Activated CD8-positive, alpha-beta memory T cell treated with anti-CD3 and anti-CD28 coated beads, Interleukin-2, amount 50 U/mL, for 24 hours (primary cell): Measurements from ENCODE around the gene XPO1.
"Not testable (repeated sequence)": the region's sequence is repeated elsewhere in the genome, so short reads cannot be mapped to it uniquely, and the experiment has no call there.

Experiments used
- DNase-seq: peaks from one replicate; pipeline ENCODE4 v3.0.0-alpha.2; 2020; ENCODE audit errors: extremely low read depth

XPO1 gene

GRCh38 chr2:61538200-61538919, at the start of gene XPO1:
TSS of gene XPO1 (minus strand) at chr2:61538356. CDS start at chr2:61533897, 4,459 bp downstream.
- peak; percentile 99 for DNase-seq

DNA sequence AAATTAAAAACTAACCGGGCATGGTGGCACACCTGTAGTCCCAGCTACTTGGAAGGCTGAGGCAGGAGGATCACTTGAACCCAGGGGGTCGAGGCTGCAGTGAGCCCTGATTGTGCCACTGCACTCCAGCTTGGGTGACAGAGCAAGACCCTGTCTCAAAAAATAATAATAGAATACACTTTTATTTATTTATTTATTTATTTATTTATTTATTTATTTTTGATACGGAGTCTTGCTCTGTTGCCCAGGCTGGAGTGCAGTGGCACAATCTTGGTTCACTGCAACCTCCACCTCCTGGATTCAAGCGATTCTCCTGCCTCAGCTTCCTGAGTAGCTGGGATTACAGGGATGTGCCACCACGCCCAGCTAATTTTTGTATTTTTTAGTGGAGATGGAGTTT, 48.8 kb upstream of the XPO1 start:
- DNase-seq: not testable (repeated sequence)

DNA sequence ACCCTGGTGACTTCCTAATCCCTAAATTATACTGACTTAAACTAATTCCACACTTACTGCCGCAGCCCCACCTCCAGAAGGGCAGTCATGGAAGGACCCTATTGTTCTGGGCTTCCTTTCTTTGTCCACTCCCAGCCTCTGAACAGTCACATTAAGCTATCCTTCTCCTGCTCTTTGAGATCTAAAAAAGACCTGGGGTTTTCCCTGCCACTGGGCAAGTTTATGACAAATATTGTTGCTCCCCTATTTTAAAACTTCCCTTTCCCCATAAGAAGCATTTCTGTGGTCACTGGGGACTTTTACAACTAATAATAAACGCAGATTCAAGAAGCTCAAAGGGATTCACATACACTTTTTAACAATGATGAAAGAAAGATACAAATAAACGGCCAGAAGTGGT, 47.2 kb upstream of the XPO1 start:
- no peak for DNase-seq

GRCh38 chr2:61584368-61584767, 46.2 kb upstream of the XPO1 start:
- DNase-seq: not testable (repeated sequence)

DNA sequence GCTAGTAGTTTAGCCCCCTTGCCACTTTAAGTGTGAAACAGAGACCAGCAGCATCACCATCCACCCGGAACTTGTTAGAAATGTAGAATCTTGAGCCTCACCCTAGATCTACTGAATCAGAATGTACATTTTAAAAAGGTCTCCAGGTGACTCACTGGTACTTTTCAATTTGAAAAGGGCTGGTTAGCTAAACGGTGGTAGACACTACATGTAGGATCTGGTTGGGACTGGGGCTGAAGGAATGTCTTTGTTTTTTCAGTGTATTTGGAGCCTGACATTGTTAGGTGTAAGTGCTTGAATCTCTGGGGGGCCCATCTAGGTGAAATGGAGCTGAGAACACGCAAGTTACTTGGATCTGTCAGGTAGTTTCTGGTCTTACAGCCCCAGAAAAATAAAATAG, 44.0 kb upstream of the XPO1 start:
- DNase-seq: no peak

DNA sequence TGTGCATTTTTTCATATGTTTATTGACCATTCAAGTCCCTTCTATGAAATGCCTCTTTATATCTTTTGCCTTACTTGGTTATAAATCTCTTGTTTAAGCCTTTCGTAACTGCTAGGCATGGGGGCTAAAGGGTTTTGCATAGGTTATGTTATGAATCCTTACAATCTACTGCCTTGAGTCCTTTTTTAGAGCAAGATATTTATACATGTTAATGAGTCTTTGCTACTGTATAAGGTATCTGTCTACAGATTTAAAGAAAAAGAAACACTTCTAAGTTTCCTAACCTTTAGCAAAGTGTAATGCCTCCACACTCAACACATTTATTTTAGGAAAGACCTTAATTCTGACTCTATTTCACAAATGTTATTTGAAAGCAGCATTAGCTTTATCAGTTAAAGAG, 43.6 kb upstream of the XPO1 start:
- no peak for DNase-seq

DNA sequence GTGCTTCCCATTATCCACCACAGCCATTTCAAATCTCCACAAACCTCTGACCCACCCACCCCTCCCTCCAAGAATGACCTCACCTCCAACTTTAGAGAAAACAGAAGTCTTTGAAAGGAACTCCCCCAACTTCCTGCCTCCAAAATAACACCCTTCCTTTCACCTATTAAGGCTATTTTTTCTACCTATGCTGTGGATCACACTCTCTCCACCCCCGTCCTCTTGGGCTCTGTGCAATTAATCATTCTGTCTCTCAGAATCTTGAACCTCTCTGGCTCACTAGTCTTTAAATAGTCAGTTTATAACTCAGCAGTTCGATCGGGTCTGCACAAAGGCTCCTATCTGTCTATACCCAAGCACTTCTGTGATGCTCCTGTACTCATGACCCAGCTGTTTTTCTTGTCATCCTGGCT, 37.3 kb upstream of the XPO1 start:
- no peak for DNase-seq

DNA sequence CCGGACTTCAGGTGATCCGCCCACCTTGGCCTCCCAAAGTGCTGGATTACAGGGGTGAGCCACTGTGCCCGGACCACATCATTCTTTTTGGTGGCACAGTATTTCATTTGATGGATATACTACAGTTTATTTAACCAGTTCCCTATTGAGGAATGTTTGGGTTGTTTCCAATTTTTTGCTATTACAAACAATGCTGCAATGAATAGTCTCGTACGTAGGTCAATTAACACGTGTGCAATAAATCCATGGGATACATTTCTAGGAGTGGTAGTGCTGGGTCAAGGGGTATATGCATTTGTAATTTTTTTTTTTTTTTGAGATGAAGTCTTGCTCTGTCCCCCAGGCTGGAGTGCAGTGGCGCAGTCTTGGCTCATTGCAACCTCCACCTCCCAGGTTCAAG, 28.4 kb upstream of the XPO1 start:
- DNase-seq: no peak

DNA sequence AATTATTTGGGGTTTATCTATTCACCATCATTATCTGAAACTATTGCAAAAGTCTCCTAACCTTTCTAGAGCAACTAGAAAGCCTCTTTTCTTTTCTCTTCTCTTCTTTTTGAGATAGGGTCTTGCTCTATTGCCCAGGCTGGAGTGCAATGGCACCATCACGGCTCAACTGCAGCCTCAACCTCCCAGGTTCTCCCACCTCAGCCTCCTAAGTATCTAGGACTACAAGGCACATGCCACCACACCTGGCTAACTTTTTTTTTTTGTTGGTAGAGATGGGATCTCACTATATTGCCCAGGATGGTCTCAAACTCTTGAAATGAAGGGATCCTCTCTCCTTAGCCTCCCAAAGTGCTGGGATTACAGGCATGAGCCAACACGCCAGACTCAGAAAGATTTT, 24.5 kb upstream of the XPO1 start:
- DNase-seq: no peak

DNA sequence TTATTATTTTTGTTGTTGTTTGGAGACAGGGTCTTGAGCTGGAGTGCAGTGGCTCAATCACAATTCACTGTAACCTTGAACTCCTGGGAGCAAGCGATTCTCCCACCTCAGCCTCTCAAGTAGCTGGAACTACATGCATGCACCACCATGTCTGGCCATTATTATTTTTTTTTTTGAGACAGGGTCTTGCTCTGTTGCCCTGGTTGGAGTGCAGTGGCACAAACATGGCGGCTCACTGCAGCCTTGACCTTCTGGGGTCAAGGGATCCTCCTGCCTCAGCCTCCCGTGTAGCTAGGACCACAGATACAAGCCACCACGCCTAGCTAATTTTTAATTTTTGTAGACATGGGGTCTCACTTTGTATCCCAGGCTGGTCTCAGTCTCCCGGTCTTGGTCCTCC, 20.0 kb upstream of the XPO1 start:
- no peak for DNase-seq

DNA sequence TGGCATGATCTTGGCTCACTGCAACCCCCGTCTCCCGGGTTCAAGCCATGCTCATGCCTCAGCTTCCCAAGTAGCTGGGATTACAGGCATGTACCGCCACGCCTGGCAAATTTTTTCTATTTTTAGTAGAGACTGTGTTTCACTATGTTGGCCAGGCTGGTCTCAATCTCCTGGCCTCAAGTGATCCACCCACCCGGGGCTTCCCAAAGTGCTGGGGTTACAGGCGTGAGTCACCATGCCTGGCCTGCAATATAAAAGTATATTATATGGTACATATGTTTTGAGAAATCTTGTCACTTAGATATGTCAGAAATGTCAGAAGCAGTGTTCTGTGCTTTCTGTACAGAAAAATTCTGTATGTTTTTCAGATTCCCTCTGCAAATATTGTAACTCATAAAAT, 19.2 kb upstream of the XPO1 start:
- DNase-seq: no peak

DNA sequence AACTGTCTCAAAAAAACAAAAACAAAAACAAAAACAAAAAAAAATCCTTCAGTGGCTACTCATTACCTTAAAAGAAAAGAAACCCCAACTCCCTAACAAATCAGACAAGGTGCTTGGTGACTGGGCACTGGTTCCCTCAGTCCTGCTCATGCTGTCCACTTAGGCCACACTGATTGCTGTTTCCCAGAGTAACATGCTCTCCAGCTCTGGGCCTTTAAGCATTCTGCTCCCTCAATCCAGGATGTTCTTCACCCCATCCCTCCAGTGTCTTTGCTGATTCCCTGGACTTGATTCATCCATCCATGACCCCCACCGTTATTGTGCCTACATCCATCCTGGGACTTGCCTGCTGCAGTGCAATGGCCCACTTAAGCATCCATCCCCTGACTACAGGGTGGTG, 16.4 kb upstream of the XPO1 start:
- DNase-seq: no peak

- no peak for DNase-seq
Observed at GRCh38 chr2:61550375-61551209, 12.4 kb upstream of the XPO1 start.

GRCh38 chr2:61549546-61549945, 11.4 kb upstream of the XPO1 start:
- DNase-seq: no peak

GRCh38 chr2:61543062-61543461, 4.9 kb upstream of the XPO1 start:
- no peak for DNase-seq

DNA sequence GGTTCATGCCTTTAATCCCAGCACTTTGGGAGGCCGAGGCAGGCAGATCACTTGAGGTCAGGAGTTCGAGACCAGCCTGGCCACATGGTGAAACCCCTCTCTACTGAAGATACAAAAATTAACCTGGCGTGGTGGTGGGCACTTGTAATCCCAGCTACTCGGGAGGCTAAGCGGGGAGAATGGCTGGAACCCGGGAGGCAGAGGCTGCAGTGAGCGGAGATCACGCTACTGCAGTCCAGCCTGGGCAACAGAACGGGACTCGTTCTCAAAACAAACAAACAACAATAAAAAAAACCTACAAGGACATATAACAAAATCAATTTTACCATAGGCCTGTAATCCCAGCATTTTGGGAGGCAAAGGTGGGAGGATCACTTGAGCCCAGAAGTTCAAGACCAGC, 2.0 kb upstream of the XPO1 start:
- not testable (repeated sequence) for DNase-seq

- DNase-seq: no peak
Observed at GRCh38 chr2:61538920-61539520, 864 bp upstream of the XPO1 start.

DNA sequence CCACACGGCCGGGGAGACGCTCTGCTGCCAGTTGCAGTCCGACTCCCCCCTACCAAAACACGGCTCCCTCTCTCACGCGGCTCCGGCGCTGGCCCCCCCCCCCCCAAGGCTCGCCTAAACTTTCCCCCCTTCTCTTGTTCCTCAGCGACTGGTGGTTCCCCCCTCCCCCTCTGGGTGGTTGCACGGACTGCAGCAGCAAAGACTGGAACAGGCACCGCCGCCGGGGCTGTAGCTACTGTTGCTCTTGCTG, 281 bp downstream of the XPO1 start:
- no peak for DNase-seq

DNA sequence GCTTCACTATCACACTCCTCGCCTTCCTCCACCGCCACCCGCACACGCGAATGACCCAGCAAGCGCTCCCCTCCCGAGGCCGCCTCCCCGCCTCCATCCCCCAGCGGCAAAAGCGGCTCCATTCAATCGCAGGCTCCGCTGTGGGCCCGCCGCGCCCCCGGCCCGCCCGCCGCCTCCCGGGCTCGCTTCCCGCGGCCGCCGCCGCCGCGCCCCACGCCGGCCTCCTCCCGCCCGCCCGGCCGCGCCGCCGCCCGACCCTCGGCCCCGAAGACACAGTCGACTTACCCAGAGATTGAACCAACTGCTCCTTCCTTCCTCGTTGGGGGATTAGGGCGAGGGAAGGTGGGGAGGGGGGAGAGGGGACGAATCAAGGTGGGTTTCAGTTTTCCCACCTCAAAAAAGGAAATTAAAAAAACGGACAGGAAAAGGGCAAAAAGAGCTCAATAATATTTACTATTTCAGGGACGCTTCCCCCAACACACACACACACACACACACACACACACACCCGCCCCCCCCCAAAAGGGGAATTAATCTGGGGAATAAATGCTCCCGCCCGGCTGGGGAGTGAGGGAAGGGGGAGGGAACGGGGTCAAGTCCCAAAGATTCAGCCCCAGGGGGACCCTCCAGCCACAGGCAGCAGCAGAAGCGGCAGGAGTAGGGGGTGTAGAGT, 743 bp downstream of the XPO1 start:
- no peak for DNase-seq

GRCh38 chr2:61536572-61537276, 1.4 kb downstream of the XPO1 start:
- peak; percentile 66 for DNase-seq

DNA sequence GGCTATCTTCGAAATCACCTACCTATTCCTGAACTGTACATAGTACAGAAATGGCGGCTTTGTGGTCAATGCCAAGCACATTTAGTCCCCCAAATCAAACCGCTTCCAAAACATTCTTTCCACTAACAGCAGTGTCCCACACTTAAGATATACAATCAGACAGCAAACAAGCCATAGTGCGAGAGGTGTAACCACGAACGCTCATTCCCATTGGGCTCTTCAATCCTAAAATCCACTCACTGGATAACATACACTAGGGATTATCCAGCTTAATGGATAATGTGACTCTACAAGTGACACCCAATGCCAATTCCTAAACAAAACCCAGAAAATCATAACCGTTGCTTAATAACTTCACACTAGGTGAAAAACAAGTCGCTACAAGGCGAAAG, 2.0 kb downstream of the XPO1 start:
- no peak for DNase-seq

- no peak for DNase-seq
Observed at GRCh38 chr2:61535449-61535848, 2.7 kb downstream of the XPO1 start.
